Activated CD8-positive, alpha-beta memory T cell treated with anti-CD3 and anti-CD28 coated beads, Interleukin-2, amount 50 U/mL, for 1 hour (primary cell): ENCODE results near the gene COL26A1.
"Not testable (repeated sequence)": the region's sequence is repeated elsewhere in the genome, so short reads cannot be mapped to it uniquely, and the experiment has no call there.

ENCODE experiments used
- DNase-seq: peaks from one replicate; pipeline ENCODE4 v3.0.0-alpha.2; 2020; ENCODE audit errors: extremely low read depth

Gene COL26A1

DNA sequence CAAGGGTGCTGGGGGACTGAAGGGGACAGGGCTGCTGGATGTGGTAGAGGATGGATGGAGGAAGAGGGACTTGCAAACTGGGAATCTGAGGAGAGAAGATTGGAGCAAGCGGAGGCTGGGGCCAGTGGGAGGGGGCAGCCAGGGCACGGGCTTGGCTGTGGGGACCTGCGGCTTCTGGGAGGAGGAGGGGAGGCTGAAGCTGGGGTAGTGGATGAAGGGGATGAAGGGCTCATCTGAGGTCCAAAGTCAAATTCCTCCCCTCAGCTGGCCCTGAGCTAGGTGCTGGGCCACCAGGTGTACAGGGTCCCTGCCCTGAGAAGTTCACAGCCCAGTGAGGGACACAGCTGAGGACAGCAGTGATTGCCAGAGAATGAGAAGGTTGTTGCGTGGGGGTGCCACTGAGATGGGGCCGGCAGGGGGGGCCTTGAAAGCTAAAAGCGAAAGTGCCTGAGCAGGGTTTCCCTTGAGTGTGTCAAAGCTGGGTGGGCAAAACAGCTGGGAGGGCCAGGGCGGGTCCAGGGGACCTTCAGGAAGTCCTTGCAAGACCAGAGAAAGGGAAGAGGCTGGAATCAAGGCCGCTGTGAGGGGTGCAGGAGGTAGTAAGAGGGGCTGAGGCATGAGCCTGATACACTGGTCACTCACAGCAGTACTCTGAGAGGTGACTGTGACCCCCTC is 191.2 kb downstream of the COL26A1 start:
- DNase-seq: no peak

DNA sequence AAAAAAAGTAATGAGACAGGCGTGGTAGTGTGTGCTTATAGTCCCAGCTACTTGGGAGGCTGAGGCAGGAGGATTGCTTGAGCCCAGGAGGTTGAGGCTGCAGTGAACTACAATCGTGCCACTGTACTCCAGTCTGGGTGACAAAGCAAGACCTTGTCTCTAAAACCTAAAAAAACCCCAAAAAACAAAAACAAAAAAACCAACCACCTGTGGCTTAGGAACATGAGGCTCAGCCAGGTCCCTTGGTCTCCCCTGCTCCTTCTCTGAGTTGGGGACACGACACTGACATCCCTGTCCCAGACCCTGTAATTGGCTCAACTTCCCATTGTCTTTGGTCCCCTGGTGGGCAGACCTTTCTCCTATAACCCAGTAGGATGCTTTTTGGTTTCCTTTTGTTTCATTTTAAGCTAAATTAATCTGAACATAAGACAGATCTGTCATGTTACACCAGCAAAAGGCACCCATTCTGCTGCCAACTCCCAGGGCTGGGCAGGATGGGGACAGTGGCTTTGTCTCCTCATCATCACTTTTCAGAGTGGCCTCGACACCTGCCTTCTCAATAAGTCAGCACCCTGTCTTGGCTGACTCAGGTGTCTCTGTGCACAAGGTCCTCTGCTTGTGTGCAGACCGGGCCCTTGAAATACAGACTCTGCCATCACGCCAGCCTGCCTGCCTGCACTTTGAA is 192.1 kb downstream of the COL26A1 start:
- DNase-seq: no peak

DNA sequence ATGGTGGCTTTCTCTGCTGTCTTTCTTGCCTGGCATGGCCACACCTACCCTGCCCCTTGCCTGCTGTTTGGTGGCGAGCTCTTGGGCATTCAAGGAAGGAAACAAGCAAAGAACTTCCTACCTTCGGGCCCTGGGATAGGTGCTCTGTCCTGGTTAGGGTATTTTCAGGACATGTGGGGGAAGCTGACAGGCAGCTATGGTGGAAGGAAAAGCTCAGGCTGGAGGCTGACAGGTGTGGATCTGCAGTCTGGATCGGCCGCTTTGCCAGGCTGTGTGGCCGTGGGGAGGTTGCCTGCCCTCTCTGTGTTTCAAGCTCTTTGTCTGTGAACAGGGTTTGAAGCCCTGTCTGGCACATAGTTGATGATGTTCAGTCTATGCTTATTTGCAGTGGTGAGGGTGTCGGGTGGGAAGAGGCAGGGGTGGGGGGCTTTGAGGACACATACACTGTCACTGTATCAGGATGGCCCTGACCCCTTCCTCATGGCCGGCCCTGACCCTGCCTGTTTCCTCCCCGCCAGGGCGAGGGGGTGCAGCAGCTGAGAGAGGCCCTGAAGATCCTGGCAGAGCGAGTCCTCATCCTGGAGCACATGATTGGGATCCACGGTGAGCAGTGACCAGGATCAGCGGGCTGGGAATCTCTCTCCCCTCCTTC is 192.7 kb downstream of the COL26A1 start:
- no peak for DNase-seq

DNA sequence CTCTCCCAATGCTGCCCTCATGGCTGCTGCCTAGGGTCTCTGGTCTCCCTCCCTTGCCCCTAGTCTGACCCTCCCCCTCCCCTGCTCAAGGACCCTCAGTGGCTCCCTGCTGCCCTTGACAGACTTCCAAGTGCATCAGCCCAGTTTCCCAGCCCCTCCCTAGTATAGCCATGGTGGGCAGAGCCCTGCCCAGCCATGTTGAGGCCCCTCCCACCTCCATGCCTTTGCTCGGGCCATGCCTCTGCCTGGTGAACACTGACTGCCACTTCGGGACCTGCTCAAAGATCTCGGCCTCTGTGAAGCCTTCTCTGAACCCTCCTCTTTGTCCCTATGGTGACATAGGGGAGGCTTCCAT is 193.2 kb downstream of the COL26A1 start:
- DNase-seq: no peak

DNA sequence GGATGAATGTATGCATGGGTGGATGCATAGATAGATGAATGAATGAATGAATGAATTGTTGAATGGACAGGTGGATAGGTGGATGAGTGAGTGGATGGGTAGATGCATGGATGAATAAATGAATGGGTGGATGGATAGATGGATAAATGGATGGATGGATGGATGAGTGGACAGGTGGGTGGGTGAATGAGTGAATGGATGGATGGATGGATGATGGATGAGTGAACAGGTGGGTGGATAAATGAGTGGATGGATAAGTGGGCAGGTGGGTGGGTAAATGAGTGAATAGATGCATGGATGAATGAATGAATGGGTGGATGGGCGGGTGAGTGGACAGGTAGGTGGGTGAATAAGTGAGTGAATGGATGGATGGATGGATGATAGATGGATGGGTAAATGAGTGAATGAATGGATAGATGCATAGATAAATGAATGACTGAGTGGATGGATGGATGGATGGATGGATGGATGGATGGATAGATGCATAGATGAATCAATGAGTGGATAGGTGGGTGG is 193.8 kb downstream of the COL26A1 start:
- no peak for DNase-seq

DNA sequence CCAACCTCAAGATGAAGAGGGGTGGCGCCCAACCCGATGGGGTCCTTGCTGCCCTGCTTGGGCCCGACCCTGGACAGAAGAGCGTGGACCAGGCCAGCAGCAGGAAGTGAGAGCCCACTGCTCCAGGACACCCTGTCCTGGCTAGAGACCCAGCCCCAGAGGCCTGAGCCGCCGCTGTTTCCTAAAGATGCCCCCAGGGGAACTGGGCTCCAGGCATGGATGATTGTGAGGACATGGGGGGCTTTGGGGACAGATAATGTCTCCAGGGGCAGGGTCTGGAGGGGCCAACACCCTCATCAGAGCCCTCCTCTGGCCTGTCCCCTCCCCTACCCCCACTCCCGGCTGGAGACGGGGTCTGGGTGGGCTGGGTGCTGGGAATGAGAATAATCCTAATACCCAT is 194.7 kb downstream of the COL26A1 start:
- no peak for DNase-seq

DNA sequence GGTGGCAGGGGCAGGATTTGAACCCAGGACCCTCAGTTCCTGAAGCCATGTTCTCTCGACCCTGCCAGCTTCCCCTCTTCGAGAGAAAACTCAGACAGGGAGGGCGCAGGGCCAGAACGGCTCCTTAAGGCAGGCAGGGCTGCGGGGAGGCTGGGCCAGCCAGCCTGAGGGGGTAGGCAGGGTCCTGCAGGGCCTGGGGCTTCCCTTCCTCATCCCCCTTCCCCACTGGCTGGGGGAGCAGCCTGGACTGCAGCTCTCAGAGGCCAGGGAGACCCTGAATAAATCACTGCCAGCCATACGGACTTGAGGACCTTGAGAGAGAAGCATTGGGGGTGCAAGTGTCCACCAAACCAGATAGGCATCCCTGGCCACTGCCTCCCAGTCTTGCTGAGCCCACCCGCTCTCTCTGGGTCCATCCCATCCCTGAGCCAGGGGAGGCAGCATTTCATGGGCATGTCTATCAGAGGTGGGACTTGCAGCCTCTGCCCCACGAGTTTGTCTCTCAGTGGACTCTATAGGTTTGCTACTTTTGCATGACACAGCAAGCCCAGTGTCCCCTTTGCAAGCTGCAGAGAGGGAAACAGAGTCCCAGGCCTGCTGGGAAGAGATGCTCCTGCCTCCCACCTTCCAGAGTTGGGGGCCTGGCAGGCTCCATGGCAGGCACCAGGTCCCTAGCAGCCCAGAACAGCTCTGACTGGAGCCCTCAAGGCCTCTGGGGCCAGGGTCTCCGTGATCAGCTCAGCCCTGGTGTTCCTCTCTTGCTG is 195.5 kb downstream of the COL26A1 start:
- DNase-seq: no peak

DNA sequence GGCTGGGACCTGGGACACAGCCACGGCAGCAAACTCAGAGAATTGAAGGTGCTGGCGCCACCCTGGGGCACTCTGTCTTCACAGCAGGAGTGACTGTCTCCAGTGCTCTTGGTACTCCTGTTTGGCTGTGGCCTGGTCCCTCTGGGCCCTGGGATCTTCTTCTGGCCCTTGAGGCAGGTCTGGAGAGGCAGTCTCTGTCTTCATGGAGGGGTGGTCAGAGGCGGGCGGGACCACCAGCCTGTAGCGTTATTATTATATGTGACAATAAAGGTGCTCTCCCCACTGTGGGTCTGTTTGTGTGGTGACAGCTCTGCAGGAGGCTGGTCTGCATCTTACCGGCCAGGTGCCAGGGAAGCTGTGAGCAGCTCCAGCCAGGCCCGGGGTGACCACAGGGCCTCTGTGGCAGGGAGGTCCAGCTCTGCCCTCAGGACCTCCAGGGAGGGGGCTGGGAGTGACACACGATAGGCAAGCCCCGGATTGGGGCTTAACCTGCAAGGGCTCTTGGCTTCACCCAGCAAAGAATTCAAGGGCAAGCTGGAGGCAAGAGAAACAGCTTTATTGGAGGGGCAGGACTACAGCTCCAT is 196.2 kb downstream of the COL26A1 start:
- no peak for DNase-seq

DNA sequence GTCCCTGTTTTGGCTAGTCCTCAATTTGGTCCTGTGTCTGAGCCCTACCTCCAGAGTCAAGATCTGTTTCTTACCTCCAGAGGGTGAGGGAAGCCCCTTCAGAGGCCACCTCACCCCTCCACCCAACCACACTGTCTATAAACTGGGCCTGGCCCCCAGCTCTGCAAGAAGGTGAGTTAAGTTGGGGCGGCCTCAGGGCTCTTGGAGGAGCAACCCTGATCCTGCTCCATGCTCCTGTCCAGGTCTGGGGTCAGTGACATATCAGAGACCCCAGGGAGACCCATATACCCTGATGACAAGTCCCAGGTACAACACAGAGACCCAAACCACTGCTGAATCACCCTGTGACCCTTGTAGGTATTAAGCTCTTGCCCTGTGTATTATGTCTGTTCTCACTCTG is 196.9 kb downstream of the COL26A1 start:
- DNase-seq: no peak

DNA sequence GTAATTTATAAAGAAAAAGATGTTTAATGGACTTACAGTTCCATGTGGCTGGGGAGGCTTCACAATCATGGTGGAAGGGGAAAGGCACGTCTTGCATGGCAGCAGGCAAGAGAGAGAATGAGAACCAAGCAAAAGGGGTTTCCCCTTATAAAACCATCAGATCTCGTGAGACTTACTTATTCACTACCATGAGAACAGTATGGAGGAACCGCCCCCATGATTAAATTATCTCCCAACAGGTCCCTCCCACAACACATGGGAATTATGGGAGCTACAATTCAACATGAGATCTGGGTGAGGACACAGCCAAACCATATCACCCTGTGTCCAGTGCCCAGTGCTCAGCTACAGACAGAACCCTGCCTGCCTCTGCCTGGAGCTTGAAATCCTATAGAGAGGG is 197.3 kb downstream of the COL26A1 start:
- DNase-seq: not testable (repeated sequence)

DNA sequence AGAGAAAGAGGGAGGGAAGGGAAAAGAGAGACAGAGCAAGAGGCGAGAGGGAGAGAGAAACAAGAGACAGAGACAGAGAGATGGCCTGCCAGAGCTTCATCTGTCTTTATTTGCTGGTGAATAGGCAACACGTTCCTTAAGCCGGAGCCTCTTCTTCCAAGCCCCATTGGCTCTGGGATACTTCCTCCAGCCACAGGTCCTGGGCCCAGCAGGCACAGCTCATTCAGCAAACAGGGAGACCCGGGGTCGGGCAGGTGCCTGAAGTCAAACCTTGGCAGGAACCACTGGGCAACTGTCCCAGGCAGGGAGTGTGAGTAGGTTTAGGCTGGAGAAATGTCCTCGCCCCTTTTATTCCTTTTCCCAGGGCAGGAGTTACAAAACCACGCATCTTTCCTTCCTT is 198.2 kb downstream of the COL26A1 start:
- no peak for DNase-seq

DNA sequence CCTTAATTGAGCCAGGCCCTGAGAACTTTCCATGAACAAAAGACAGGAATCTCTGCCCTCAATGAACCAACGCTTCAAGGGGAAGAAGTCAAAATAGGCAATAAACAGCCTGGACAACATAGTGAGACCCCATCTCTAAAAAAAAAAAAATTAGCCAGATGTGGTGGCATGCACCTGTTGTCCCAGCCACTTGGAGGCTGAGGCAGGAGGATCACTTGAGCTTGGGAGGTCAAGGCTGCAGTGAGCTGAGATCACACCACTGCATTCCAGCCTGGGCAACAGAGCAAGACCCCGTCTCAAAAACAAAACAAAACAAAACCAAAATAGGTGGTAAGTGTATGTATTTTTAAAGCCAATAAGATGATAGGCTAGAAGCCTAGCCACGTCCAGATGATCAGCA is 198.6 kb downstream of the COL26A1 start:
- not testable (repeated sequence) for DNase-seq

DNA sequence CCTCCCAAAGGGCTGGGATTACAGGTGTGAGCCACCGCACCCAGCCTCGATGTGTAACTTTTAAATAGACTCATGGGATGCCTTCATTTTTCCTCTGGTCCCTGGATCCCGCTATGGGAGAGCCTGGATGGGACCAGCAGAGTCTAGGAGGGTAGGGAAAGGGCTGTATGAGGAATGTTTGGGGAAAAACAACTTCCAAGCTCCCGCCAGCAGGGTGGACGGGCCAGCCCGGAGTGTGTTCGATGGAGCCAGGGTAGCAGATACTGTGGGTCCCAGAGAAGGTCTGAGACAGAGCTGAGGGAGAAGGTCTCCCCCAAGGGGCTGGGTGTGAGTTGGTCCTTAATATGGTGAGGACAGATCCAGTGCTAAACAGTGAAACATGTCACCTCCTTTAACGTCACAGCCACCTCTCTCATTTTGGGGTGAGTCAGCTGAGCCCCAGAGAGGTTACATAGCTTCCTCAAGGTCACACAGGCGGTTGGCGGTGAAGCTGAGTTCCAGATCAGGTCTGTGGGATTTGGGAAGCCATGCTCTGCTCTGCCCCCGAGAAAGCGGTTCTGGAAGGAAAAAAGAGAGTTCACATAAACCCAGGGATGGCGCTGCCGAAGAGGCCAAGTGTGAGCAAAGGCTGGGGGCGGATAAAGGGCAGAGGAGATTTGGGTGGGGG is 200.0 kb downstream of the COL26A1 start:
- DNase-seq: no peak

DNA sequence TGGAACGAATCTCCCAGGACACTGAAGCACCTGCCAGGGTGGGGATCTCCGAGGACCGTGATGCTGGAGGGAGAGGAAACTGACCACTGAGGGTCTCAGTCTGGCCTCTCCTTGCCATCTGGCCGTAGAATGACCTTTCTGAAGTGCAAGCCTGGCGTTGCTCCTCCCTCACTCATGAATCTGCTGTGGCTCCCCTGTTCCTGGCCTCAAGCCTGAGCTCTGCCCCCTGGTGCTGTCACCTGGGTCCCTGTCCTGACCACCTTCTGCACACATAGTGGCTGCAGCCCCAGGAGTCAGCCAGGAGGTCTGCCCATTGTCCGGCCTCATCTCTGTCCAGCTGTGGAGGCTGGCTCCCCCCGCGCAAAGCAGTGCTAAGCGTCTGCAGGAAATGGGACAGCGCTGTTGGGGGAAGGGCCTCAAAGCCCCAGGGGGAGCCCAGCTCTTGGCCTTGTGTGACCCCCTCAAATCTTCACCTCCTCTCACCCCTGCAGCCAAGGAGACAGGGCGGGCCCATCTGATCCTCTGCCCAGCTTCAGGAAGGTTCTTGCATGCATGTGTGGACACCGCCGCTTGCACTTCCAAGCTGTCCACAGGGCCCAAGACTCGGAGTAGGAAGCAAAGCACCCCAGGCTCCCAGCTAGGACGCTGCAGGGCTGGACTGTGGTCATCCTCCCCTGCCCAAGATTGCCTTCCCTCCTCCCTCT is 200.7 kb downstream of the COL26A1 start:
- no peak for DNase-seq

DNA sequence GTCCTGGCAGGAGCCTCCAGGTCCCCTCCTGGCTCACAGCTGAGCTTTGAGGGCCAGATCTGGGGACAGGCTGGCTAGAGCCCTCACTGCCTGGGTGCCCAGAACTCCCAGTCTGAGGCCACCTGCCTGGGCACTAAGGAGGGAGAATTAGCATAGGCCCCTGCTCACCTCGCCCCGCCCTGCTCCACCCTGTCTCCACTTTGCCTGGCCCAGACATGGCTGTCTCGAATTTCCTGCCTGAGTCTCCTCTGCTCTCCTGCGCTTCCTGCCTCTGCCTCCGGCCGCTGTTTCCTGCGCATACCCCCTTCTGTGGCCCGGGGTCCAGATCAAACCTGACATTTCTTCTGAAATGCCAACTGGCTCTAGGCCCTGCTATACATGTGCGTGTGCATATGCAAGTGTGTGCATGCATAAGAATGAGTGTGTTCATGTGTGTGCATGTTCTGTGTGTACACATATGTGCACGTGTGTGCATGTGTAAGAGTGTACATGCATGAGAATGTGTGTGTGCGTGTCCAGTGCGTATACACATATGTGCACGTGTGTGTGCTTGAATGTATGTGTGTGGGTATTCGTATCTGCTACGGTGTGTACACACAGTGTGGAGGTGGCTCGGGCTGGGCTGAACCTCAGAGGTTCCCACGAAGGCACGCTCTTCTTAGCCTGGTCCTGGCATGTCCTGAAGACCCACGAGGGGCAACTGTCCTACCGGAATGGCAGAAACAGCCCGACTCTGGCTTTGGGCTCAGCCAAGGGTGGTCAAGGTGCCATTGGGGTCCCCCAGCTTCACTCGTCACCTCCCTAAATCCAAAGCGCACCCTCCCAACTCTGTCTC is 201.5 kb downstream of the COL26A1 start:
- no peak for DNase-seq

DNA sequence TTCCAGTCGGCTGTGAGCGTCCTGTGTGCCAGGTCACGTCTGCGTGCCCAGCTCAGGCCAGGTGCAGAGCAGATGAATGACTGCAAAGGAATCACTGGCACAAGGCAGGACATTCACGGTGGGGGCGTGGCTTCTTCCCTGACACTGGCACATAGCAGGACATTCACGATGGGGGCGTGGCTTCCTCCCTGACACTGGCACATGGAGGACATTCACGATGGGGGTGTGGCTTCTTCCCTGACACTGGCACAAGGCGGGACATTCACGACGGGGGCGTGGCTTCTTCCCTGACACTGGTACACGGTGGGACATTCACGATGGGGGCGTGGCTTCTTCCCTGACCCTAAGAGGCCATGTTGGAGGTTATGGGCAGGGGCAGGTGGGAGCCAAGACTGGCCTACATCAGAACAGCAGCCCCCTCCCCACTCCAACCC is 202.1 kb downstream of the COL26A1 start:
- DNase-seq: no peak

DNA sequence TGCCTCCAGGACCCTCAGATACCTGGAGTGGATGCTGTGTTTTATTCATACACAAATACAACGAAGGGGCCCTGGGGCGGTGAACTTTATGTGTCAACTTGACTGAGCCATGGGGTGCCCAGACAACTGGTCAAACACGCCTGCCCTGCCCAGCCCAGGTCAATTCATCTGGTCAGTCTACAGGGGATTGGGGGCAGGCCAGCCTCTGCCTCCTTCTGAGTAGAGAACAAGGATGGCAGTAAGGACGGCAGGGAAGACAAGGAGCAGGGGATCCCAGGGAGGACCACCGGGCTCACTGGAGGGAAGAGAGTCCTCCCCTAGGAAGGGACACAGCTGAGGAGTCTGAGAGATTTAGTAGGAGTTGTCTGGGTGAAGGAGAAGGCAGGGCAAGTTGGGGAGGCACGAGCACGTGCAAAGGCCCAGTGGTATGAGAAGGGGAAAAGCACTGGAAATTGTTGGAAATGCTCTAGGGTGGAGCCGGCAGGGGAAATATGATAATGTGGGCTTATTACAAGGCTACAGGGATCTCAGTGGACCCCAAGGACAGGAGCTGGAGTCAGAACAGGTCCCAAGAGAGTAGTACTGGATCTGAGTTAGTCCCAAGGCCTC is 203.0 kb downstream of the COL26A1 start:
- DNase-seq: no peak

DNA sequence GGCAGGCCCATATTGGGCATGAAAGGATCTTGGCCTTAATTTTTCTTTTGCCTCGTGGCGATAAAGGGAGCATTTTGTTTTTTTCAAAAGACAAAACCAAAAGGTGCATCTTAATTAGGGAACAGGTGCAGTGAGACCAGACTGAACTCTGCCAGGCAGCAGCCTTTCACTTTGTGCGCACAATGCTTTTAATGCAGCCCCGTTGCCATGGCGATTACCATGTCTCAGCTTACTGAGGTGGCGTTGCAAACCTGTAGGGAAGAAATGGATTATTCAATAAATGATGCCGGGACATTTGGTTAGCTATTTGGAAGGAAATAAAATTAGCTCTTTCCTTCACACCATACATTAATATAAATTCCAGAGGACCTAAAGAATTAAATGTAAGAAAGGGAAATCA is 204.6 kb downstream of the COL26A1 start:
- DNase-seq: no peak

DNA sequence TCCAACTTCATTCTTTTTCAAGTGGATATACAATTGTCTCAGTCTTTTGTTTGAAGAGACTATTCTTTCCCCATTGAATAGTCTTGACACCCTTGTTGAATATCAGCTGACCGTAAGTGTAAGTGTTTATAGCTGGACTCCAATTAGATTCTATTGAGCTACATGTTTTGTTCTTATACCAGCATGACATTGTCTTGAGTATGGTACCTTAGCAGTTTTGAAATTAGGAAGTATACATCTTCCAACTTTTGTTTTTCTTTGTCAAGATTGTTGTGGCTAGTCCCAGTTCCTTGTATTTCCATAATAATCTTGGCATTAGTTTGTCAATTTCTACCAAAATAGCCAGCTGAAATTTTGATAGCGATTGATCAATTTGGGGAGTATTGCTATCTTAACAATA is 209.5 kb downstream of the COL26A1 start:
- no peak for DNase-seq
